ENCODE results near the gene PCYT2.
A peak's percentile ranks its signal among the peaks of the same experiment; 100 is the strongest.
"Not testable (repeated sequence)": the region's sequence is repeated elsewhere in the genome, so short reads cannot be mapped to it uniquely, and the experiment has no call there.

The PCYT2 gene

DNA sequence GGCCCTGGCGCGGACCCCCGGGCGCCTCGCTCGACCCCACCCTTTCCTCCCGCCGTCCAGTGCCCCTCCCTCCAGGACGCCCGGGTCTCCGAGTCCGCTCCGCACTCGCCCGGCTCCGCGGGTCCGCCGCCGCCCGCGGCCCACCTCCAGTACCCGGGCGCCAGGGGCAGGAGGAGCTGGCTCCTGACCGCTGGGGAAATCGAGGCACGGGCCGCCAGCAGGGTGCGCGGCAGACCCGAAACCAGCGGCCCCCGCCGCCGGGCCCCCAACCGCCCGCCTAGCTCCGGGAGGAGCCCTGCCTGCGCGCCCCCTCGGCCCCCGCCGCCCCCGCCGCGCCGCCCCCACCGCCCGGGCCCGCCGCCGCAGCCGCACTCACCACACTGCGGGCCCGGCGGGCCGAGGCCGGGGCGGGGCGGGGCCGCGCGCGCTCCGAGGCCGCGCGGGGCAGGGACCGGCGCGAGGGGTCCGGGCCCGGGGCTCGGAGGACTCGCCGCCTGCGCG is 16.0 kb upstream of the PCYT2 start:
- no peak for DNase-seq (ENCODE audit: low spot score)

- peak; percentile 90 for DNase-seq (ENCODE audit: low spot score)
These were observed 15.4 kb upstream of the PCYT2 start for GRCh38 chr17:81926451-81927151.

- no peak for DNase-seq (ENCODE audit: low spot score)
These were observed 14.8 kb upstream of the PCYT2 start for GRCh38 chr17:81925860-81926450.

GRCh38 chr17:81924557-81925532 is 13.6 kb upstream of the PCYT2 start:
- DNase-seq (ENCODE audit: low spot score) = no peak

- no peak for DNase-seq (ENCODE audit: low spot score)
These were observed 12.4 kb upstream of the PCYT2 start for GRCh38 chr17:81923302-81924260.

DNA sequence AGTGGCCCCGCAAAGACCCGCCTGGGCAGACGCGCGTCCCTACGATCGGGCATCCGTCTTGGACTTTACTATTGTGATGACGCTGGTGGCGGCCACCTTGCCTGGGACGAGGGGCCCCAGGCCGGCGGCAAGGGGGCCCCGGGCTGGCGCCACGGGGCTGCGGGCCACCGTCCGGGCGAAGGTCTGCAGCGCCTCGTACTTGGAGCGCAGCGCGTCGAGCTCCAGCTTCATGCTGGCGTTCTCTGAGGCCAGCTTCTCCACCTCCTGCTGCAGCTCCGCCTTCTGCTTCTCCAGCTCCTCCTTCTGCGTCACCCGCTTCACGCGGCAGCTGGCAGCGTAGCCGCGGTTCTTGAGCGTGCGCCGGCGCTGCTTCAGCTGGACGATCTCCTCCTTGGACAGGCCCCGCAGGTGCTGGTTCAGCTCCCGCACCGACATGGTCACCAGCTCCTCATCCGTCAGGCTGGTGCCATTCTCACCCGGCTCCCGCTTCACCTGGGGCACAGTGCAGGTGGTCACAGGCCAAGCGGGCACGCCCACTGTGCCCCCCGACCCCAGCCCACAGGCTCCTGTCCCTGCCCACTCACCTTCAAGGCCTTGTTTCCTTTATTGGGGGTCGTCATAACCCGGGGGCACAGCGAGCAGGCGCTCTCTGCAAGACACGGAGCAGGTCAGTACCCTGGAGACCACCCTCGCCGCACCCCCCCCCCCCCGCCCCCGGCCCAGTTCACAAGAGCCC is 11.5 kb upstream of the PCYT2 start:
- DNase-seq (ENCODE audit: low spot score) = no peak

GRCh38 chr17:81921996-81922565 is 10.9 kb upstream of the PCYT2 start:
- no peak for DNase-seq (ENCODE audit: low spot score)

DNA sequence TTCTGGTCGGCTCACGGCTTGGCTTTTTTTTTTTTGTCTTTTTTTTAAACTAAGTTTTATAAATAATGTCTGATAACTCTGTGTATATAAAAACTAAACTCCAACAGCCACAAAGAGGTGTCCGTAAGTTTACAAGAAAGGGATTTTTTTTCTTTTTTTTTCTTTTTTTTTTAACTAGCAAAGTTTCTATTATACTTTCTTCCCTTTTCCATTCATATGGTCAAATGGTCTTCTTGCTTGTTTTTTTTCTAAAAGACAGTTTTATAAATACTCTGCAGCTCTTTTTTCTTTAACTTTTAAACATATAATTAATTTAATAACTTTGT is 10.3 kb upstream of the PCYT2 start:
- no peak for DNase-seq (ENCODE audit: low spot score)

DNA sequence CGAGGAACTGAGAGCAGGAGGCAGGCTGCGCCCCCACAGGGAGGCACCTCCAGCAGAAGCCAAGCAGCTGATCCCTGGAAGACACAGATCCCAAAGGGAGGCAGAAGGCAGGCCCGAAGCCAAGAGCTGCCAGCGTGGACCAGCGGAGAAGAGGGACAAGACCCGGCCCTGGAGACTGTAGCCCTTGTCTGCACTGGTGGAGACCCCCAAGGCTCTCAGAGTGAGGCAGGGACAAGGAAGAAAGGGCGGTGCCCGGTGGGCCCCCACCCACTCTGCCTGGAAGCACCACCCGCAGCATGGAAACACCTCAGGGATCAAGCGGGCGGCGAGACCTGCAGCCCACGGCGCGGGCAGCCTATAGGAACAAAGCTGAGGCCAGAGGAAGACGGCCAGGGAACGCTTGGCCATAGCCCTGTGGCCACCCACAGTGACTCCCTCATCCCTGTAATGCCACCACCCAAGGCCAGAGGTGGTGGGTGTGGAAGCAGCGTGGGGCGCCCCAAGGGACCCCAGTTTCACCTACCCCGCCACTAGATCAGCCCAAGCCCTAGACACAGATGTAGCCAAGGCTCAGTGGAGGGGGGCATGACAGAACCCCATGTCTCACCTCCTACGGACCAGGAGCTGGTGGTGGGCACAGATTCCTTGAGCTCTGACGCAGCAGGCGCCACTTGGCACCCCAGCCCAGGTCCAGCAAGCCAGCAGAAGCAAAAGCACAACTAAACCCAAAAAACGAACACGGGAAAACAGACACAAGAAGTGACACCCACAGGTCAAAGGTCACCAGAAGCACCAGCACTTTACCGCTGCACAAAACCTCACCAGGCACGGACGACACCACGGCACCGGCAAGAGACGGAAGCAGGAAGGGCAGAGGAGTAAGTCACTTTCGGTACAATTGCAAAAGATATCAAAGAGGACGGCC is 9.7 kb upstream of the PCYT2 start:
- DNase-seq (ENCODE audit: low spot score) = no peak

- DNase-seq (ENCODE audit: low spot score) = no peak
These were observed 7.8 kb upstream of the PCYT2 start for GRCh38 chr17:81918832-81919545.

GRCh38 chr17:81918333-81918669 is 7.1 kb upstream of the PCYT2 start:
- not testable (repeated sequence) for DNase-seq (ENCODE audit: low spot score)

- DNase-seq (ENCODE audit: low spot score) = peak; percentile 99
These were observed 6.5 kb upstream of the PCYT2 start, which contains the start of gene SIRT7 for GRCh38 chr17:81917565-81918332. Gene SIRT7, minus strand, starts transcription at chr17:81918176. Its CDS starts 45 bp downstream, at chr17:81918131.

- DNase-seq (ENCODE audit: low spot score) = no peak
These were observed 5.2 kb upstream of the PCYT2 start for GRCh38 chr17:81916234-81917001.

GRCh38 chr17:81915331-81915730 is 4.1 kb upstream of the PCYT2 start:
- no peak for DNase-seq (ENCODE audit: low spot score)

DNA sequence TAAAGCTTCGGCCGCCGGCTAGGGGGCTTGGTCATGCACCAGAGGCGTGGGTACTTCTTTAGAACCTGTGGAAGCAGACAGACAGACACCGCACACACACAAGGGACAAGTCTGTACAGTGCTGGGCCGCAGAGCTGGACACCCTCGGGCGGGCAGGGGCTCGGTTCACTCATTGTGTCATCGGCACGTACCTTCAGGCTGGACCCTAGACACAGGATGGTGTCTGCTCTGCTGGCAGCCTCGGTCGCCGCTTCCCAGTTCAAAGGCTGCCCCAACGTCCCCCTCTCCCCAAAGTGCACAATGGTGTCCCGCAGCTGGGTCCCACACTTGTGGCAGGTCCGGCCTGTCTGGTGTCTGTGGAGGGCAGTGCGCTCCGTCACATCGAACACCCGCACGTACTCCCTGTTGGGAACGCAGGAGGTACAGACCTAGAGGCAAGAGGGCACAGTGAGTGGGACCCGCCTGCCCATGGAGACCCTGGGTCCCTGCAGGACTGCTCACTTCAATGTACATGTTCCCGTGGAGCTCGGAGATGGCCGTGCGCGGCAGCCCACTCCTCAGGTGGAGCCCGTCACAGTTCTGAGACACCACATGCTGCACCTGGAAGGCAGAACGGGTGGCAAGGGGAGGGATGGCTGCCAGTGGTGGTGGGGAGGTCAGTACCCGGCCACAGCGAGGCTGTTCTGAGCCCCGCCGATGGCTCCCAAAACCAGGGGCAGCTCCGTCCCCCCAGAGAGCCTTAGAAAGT is 3.1 kb upstream of the PCYT2 start:
- no peak for DNase-seq (ENCODE audit: low spot score)

- DNase-seq (ENCODE audit: low spot score) = no peak
These were observed 2.3 kb upstream of the PCYT2 start for GRCh38 chr17:81913394-81914102.
